K562 (cell line): ENCODE results near the gene MED20. TPM values are rescaled to one million over a fixed set of nuclear protein-coding genes. Genes with fewer than 3 reads are reported as not detected.
A peak's percentile ranks its signal among the peaks of the same experiment; 100 is the strongest.

Source experiments
- BRD9 ChIP-seq: fragments of 450-650 bp; IDR thresholded peaks from 2 replicates; pipeline ENCODE4 v1.6.1; 2018; ENCODE audit warnings: low read depth; ENCODE audit not compliant: partially characterized antibody
- CEBPB ChIP-seq: fragments of 450-650 bp; IDR thresholded peaks from 2 replicates; pipeline ENCODE4 v1.6.1; 2016; ENCODE audit warnings: missing genetic modification characterization, missing compliant biosample characterization
- EP400 ChIP-seq: fragments of 450-650 bp; IDR thresholded peaks from 2 replicates; pipeline ENCODE4 v1.6.1; 2017; ENCODE audit warnings: antibody characterized with exemption, mild to moderate bottlenecking, moderate library complexity
- ETV1 ChIP-seq: fragments of 450-650 bp; conservative IDR thresholded peaks from 2 replicates; pipeline ENCODE4 v1.6.1; 2016; ENCODE audit warnings: missing genetic modification characterization, control low read depth, low read depth, missing compliant biosample characterization
- ETV6 ChIP-seq, 3 experiments: fragments of 150-350 bp in 1 of 3; sonication (generic) in 1 of 3; formaldehyde crosslinking in 1 of 3; IDR thresholded peaks; 2 replicates each; pipeline versions ENCODE4 v1.6.1 to v1.8.0; 2014 to 2022; ENCODE audit warnings: borderline replicate concordance in 2 of 3, low read depth in 2 of 3, antibody characterized with exemption in 1 of 3, low read length in 1 of 3, mild to moderate bottlenecking in 1 of 3, missing genetic modification reagents in 1 of 3
- FOSL1 ChIP-seq: fragments of 200-800 bp; sonication (Bioruptor generic); conservative IDR thresholded peaks from 2 replicates; pipeline ENCODE4 v1.6.1; 2016; ENCODE audit warnings: missing genetic modification characterization, missing compliant biosample characterization
- HDAC2 ChIP-seq: fragments of 450-650 bp; IDR thresholded peaks from 2 replicates; pipeline ENCODE4 v1.6.1; 2016; ENCODE audit warnings: mild to moderate bottlenecking
- MAFG ChIP-seq: fragments of 450-650 bp; conservative IDR thresholded peaks from 2 replicates; pipeline ENCODE4 v1.6.1; 2016; ENCODE audit warnings: missing genetic modification characterization, missing compliant biosample characterization
- MAZ ChIP-seq, 2 experiments: fragments of 450-650 bp in 1 of 2; sonication (generic) in 1 of 2; formaldehyde crosslinking; IDR thresholded peaks in 1 of 2; conservative IDR thresholded peaks in 1 of 2; 2 replicates each; pipeline versions ENCODE4 v1.4.0 to v1.5.0; 2020; ENCODE audit warnings: mild to moderate bottlenecking in 1 of 2, missing genetic modification reagents in 1 of 2
- MCM2 ChIP-seq: fragments of 450-650 bp; IDR thresholded peaks from 2 replicates; pipeline ENCODE4 v1.6.1; 2017; ENCODE audit warnings: low read depth, mild to moderate bottlenecking
- NR4A1 ChIP-seq, 2 experiments: fragments of 250-450 bp in 1 of 2; fragments of 450-650 bp in 1 of 2; sonication (Bioruptor Pico) in 1 of 2; IDR thresholded peaks; 2 replicates each; pipeline versions ENCODE4 v1.4.0 to v1.6.1; 2016 to 2020; ENCODE audit warnings: mild to moderate bottlenecking in 2 of 2, missing compliant biosample characterization in 1 of 2, missing genetic modification characterization in 1 of 2, moderate library complexity in 1 of 2
- RBBP5 ChIP-seq: fragments of 200-600 bp; sonication (generic); IDR thresholded peaks from 2 replicates; pipeline ENCODE4 v1.6.1; 2012; ENCODE audit warnings: borderline replicate concordance, mild to moderate bottlenecking, low read length, control low read depth, inconsistent platforms; ENCODE audit not compliant: insufficient read depth, poor library complexity, severe bottlenecking
- SMAD4 ChIP-seq: fragments of 250-450 bp; sonication (Bioruptor Pico); conservative IDR thresholded peaks from 2 replicates; pipeline ENCODE4 v1.8.0; 2021; ENCODE audit warnings: inconsistent platforms, mild to moderate bottlenecking, moderate library complexity
- XRCC5 ChIP-seq: fragments of 200-400 bp; formaldehyde crosslinking; IDR thresholded peaks from 2 replicates; pipeline ENCODE4 v1.6.1; 2017; ENCODE audit warnings: low read depth, mild to moderate bottlenecking, low read length
- ZNF175 ChIP-seq: fragments of 200-800 bp; sonication (Bioruptor generic); IDR thresholded peaks from 2 replicates; pipeline ENCODE4 v1.6.1; 2016; ENCODE audit warnings: low read depth, mild to moderate bottlenecking, missing genetic modification characterization, missing compliant biosample characterization
- ZNF282 ChIP-seq: sonication (generic); formaldehyde crosslinking; IDR thresholded peaks from 2 replicates; pipeline ENCODE4 v1.8.1; 2023; ENCODE audit warnings: missing genetic modification reagents
- polyA plus RNA-seq, 8 experiments: library from polyadenylated mRNA; depleted of rRNA in 4 of 8; stranded (reverse) in 5 of 8; unstranded in 3 of 8; fragments of >200 nt; fragmentation: Nextera tagmentation in 2 of 8; fragmentation: Illumina TruSeq in 1 of 8; extraction: Ambion mirVana in 2 of 8; extraction: Trizol in 1 of 8; gene quantifications; 2 replicates each; pipeline versions ENCODE4 v1.2.1 to v1.2.3, GENCODE V29; 2011 to 2014; ENCODE audit warnings: inconsistent platforms in 1 of 8, missing spikeins in 1 of 8
- total RNA-seq, 7 experiments: library from RNA; depleted of rRNA in 6 of 7; stranded (reverse); fragments of >200 nt in 6 of 7; fragmentation: Illumina TruSeq in 2 of 7; extraction: Trizol in 2 of 7; gene quantifications; 2 replicates each; pipeline versions ENCODE4 v1.2.1 to v1.2.3, GENCODE V29; 2011 to 2021; ENCODE audit warnings: low replicate concordance in 1 of 7
- TF ChIP-seq, protein P1 (sequence below), 2 experiments: fragments of 450-650 bp; IDR thresholded peaks; 2 replicates each; pipeline ENCODE4 v1.6.1; 2016; ENCODE audit warnings: mild to moderate bottlenecking in 2 of 2, borderline replicate concordance in 1 of 2, low read depth in 1 of 2, moderate library complexity in 1 of 2

MED20 gene
- total and polyA plus RNA-seq, 9 of the 15 experiments (the other 6 are each of a cell fraction or from before 2014, with no cell fraction given), result 27.3 to 80.9 (median 46.0) TPM

DNA sequence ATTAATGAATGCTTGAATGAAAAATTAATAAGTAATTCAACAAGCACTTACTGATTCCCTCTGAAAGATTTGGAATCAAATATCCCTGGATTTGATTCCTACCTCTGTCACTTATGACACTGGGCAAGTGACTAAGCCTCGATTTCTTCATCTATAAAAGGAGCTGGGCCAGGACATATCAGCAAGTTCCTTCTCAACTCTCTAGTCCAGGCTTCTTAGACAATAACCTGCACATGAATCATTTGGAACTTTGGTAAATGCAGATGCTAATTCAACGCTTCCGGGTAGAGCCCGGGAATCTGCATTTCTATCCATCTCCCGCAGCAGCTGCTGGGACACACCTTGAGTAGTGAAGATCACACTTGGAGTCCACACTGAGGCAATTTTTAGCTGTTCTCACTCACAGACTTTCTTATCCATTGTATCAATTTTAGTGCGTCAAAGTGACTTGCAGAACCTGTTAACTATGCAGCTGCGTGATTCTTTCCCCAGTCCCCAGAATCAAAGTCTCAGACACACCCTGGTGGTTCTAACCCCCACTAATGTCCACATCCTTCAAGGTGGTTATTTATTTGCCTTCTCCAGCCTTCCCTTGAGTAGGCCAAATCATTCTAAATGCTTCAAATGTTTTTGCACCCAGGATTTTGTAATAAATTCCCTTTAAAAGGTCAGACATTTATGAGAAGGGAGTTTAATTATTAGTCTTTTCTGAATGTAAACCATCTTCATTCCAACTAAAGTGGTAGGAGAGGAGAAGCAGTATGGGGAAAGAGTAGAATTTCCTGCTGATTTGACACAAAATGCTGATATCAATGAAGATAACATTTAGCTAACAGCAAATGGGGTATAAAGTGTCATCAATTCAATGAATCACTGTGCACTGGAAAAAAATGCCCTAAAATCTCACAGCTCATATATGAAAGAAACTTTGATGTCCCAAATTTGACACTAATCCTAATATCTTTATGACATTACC is 46.7 kb upstream of the MED20 start (continued):
- TF ChIP-seq NR4A1 (CRISPR knock-in tag; IDR thresholded peaks at IDR 0.05) (no peak), NR4A1 (tag; IDR thresholded peaks at IDR 0.05) (peak; percentile 51; the same call in 1 of the 2 replicates), ZNF175 (CRISPR knock-in tag) (peak; percentile 49; the same call in 1 of the 2 replicates), ETV1 (tag) (peak; percentile 90), HDAC2 (peak; percentile 66; the same call in 1 of the 2 replicates), MAZ (CRISPR knock-in tag; conservative IDR thresholded peaks at IDR 0.05 in 1 of 2, IDR thresholded peaks at IDR 0.05 in 1 of 2) (no peak; a peak in 1 of 4 replicates), CEBPB (tag) (peak; percentile 54; the same call in 1 of the 2 replicates), FOSL1 (tag) (peak; percentile 80), BRD9 (peak; percentile 84), XRCC5 (peak; percentile 40; the same call in 1 of the 2 replicates), ZNF282 (CRISPR knock-in tag) (no peak), RBBP5 (peak; percentile 26), SMAD4 (CRISPR knock-in tag) (0 out of 2 replicates have a peak, but pooled peaks have one; percentile 27), MCM2 (no peak), MAFG (peak; percentile 62; the same call in 1 of the 2 replicates), EP400 (peak; percentile 27; the same call in 1 of the 2 replicates), ETV6 (IDR thresholded peaks at IDR 0.05; ENCODE audit: borderline replicate concordance in 1 of 2, low read depth in 2 of 2, low read length in 1 of 2) (peak in 1 of 2 experiments; percentile 40; a peak in 1 of 4 replicates), ETV6 (CRISPR knock-in tag; IDR thresholded peaks at IDR 0.05; ENCODE audit: borderline replicate concordance) (no peak)
- TF ChIP-seq, protein P1, sequence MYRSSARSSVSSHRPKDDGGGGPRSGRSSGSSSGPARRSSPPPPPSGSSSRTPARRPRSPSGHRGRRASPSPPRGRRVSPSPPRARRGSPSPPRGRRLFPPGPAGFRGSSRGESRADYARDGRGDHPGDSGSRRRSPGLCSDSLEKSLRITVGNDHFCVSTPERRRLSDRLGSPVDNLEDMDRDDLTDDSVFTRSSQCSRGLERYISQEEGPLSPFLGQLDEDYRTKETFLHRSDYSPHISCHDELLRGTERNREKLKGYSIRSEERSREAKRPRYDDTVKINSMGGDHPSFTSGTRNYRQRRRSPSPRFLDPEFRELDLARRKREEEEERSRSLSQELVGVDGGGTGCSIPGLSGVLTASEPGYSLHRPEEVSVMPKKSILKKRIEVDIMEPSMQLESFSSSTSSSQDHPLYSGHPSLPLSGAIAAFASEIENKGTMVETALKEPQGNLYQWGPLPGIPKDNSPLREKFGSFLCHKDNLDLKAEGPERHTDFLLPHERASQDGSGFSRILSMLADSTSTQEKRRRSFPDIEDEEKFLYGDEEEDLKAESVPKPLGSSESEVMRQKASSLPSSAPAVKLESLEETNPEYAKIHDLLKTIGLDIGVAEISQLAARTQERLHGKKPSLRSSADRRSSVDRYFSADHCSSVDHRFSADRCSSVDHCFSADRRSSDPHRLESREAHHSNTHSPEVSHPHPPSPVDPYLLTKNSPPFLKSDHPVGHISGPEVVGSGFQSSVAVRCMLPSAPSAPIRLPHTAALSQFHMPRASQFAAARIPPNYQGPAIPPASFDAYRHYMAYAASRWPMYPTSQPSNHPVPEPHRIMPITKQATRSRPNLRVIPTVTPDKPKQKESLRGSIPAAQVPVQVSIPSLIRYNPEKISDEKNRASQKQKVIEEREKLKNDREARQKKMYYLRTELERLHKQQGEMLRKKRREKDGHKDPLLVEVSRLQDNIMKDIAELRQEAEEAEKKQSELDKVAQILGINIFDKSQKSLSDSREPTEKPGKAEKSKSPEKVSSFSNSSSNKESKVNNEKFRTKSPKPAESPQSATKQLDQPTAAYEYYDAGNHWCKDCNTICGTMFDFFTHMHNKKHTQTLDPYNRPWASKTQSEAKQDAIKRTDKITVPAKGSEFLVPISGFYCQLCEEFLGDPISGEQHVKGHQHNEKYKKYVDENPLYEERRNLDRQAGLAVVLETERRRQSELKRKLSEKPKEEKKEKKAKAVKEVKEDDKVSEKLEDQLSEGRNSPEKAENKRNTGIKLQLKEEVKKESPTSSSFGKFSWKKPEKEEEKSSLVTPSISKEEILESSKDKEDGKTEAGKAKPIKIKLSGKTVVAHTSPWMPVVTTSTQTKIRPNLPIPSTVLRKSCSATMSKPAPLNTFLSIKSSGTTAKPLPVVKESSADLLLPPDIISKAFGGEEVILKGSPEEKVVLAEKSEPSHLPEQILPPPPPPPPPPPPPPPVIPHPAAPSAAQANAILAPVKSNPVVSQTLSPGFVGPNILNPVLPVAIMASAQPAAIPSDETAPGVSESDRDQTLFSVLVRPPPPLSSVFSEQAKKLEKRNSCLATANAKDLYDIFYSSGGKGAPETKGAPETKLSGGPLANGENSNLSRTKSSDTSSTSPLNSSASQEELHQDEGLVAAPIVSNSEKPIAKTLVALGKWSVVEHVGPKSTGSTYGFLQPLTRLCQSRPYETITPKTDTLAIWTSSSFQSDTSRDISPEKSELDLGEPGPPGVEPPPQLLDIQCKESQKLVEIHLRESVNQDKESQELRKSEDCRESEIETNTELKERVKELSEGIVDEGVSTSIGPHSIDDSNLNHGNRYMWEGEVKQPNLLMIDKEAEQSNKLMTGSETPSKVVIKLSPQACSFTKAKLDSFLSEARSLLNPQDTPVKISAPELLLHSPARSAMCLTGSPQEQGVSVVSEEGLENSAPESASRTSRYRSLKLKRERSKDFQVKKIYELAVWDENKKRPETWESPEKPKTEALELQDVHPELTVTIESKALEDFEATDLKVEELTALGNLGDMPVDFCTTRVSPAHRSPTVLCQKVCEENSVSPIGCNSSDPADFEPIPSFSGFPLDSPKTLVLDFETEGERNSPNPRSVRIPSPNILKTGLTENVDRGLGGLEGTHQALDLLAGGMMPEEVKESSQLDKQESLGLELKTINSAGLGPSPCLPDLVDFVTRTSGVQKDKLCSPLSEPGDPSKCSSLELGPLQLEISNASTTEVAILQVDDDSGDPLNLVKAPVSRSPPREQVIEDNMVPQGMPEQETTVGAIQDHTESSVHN (IDR thresholded peaks at IDR 0.05; ENCODE audit: borderline replicate concordance in 1 of 2, low read depth in 1 of 2), result peak in 1 of 2 experiments; percentile 47; a peak in 1 of 4 replicates
